Head of caudate nucleus (tissue), 42 donors: ENCODE measurements around the gene TRIM22.

Source experiments
- DNase-seq, 42 donors: peaks; one replicate each; pipeline versions ENCODE4 v3.0.0 to v3.0.0-alpha.2; 2020 to 2021; ENCODE audit warnings: mixed read lengths in 7 of 42
- intact Hi-C: fragments of 100-400 bp; cut with DNase I; formaldehyde crosslinking; loops from one replicate; pipeline ENCODE4 v1.15.0; 2022

Gene TRIM22

GRCh38 chr11:5736396-5736795, 46.8 kb downstream of the TRIM22 start, which contains the start of gene OR56B1:
Gene OR56B1, plus strand, starts transcription at chr11:5736448. Its CDS starts 69 bp downstream, at chr11:5736517.
- no peak for DNase-seq
- intact Hi-C loops = no loop called here

GRCh38 chr11:5737091-5737490, 47.5 kb downstream of the TRIM22 start:
- intact Hi-C loops = no loop called here
- DNase-seq = no peak

- intact Hi-C loops = no loop called here
- DNase-seq = no peak
Measured at GRCh38 chr11:5737670-5738392, 48.2 kb downstream of the TRIM22 start.

- DNase-seq = no peak
- intact Hi-C loops = no loop called here
Measured at GRCh38 chr11:5738431-5738830, 48.8 kb downstream of the TRIM22 start.

GRCh38 chr11:5746614-5747013, 57.0 kb downstream of the TRIM22 start:
- DNase-seq = no peak
- intact Hi-C loops = no loop called here

- no peak for DNase-seq
- intact Hi-C loops = no loop called here
Measured at GRCh38 chr11:5749836-5750235, 60.2 kb downstream of the TRIM22 start.

- DNase-seq = no peak
- intact Hi-C loops = no loop called here
Measured at GRCh38 chr11:5753943-5754342, 64.4 kb downstream of the TRIM22 start, which contains the start of gene OR52N4. Gene OR52N4, plus strand, starts transcription at chr11:5754243. Its CDS starts 498 bp downstream, at chr11:5754741.
